GM12864 (cell line): Measurements from ENCODE around the gene LBP.

Experiments used
- DNase-seq: peaks from one replicate; pipeline ENCODE4 v3.0.0-alpha.2; 2011; ENCODE audit warnings: low read depth
- H3K4me3 ChIP-seq: 2 replicates; pipeline ENCODE4 v1.5.1; 2011; ENCODE audit warnings: mild to moderate bottlenecking, low read depth, low read length, control low read depth
- CTCF ChIP-seq: IDR thresholded peaks from 2 replicates; pipeline ENCODE4 v1.5.1; 2011; ENCODE audit warnings: low read depth, mild to moderate bottlenecking, moderate library complexity, low read length, control low read depth, inconsistent platforms; ENCODE audit errors: missing control alignments

Gene LBP

GRCh38 chr20:38355161-38356012 is 9.1 kb downstream of the LBP start:
- H3K4me3 ChIP-seq, result no peak overlapping the region
- no peak for TF ChIP-seq CTCF

GRCh38 chr20:38357653-38358207 is 11.4 kb downstream of the LBP start:
- H3K4me3 ChIP-seq, result no peak overlapping the region
- no peak for DNase-seq
- TF ChIP-seq CTCF, result no peak

More at GRCh38 chr20:38355161-38356012, 9.1 kb downstream of the LBP start:
- no peak for DNase-seq

- TF ChIP-seq CTCF, result no peak
- H3K4me3 ChIP-seq, result no peak overlapping the region
- no peak for DNase-seq
Measured at GRCh38 chr20:38358556-38358955, 12.3 kb downstream of the LBP start.

- no peak for TF ChIP-seq CTCF
- H3K4me3 ChIP-seq, result no peak overlapping the region
- DNase-seq, result no peak
Measured at GRCh38 chr20:38363004-38363747, 16.9 kb downstream of the LBP start.

GRCh38 chr20:38369389-38369788 is 23.1 kb downstream of the LBP start:
- H3K4me3 ChIP-seq, result no peak overlapping the region
- no peak for TF ChIP-seq CTCF
- no peak for DNase-seq

GRCh38 chr20:38372806-38373205 is 26.5 kb downstream of the LBP start:
- no peak for TF ChIP-seq CTCF
- H3K4me3 ChIP-seq, result no peak overlapping the region
- no peak for DNase-seq
